ENCODE measurements around the gene GPS1. TPM values are rescaled to one million over a fixed set of nuclear protein-coding genes. Genes with fewer than 3 reads are reported as not detected.

GPS1 gene
- total and polyA plus RNA-seq, 4 donors: 53.9 to 66.3 (median 58.8) TPM

DNA sequence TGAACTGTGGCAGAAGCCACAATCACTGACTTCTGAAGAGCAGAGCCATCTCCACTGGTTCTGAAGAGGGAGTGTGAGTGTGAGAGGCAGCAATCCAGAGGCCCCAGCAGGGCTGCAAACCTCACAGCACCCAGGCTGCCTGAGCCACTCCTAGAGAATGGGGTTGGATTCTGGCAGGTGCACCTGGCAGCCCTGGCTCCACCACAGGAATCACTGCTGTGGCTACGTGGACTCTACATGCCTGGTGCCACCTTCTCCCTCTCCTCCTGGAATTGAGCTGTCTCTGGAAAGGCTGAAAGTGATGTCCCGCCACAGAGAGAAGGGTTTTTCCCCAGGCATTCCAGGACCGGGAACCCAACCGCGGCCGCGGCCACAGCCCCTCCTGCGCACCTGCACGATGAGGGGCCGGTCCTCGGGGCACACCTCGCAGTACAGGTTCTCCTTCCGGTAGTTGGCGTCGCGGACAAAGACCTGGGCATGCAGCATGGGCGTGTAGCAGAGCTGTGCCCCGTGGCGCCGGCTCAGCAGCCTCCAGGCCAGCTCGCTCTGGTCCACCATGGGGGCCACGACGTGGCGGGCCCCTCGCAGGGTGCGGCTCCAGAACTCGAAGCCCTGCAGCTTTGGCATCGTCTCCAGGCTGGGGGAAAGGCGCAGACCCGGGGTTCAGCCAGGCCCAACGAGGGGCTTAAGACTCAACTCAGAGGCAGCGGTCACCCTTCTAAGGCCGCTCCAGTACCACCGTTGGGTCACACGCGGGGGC, 12.9 kb downstream of the GPS1 start:
- TF ChIP-seq RAD21 (IDR thresholded peaks at IDR 0.05) (no peak), SP1 (IDR thresholded peaks at IDR 0.05) (no peak), GABPA (IDR thresholded peaks at IDR 0.05 in 1 of 2, conservative IDR thresholded peaks at IDR 0.05 in 1 of 2) (no peak), TAF1 (conservative IDR thresholded peaks at IDR 0.05) (no peak)
- TF ChIP-seq, protein P1, sequence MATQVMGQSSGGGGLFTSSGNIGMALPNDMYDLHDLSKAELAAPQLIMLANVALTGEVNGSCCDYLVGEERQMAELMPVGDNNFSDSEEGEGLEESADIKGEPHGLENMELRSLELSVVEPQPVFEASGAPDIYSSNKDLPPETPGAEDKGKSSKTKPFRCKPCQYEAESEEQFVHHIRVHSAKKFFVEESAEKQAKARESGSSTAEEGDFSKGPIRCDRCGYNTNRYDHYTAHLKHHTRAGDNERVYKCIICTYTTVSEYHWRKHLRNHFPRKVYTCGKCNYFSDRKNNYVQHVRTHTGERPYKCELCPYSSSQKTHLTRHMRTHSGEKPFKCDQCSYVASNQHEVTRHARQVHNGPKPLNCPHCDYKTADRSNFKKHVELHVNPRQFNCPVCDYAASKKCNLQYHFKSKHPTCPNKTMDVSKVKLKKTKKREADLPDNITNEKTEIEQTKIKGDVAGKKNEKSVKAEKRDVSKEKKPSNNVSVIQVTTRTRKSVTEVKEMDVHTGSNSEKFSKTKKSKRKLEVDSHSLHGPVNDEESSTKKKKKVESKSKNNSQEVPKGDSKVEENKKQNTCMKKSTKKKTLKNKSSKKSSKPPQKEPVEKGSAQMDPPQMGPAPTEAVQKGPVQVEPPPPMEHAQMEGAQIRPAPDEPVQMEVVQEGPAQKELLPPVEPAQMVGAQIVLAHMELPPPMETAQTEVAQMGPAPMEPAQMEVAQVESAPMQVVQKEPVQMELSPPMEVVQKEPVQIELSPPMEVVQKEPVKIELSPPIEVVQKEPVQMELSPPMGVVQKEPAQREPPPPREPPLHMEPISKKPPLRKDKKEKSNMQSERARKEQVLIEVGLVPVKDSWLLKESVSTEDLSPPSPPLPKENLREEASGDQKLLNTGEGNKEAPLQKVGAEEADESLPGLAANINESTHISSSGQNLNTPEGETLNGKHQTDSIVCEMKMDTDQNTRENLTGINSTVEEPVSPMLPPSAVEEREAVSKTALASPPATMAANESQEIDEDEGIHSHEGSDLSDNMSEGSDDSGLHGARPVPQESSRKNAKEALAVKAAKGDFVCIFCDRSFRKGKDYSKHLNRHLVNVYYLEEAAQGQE (IDR thresholded peaks at IDR 0.05): no peak
- TF ChIP-seq, protein P2, sequence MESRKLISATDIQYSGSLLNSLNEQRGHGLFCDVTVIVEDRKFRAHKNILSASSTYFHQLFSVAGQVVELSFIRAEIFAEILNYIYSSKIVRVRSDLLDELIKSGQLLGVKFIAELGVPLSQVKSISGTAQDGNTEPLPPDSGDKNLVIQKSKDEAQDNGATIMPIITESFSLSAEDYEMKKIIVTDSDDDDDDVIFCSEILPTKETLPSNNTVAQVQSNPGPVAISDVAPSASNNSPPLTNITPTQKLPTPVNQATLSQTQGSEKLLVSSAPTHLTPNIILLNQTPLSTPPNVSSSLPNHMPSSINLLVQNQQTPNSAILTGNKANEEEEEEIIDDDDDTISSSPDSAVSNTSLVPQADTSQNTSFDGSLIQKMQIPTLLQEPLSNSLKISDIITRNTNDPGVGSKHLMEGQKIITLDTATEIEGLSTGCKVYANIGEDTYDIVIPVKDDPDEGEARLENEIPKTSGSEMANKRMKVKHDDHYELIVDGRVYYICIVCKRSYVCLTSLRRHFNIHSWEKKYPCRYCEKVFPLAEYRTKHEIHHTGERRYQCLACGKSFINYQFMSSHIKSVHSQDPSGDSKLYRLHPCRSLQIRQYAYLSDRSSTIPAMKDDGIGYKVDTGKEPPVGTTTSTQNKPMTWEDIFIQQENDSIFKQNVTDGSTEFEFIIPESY (IDR thresholded peaks at IDR 0.05): no peak
- peak overlapping the region; percentile 60 to 81 for H3K27ac ChIP-seq (ENCODE audit: low read depth in 1 of 2, low read length in 2 of 2)
- no peaks in the 10 kb centered on the region for H3K27me3 ChIP-seq (ENCODE audit: control insufficient read depth in 4 of 4, insufficient read depth in 4 of 4, low read length in 3 of 4)
- H3K36me3 ChIP-seq (ENCODE audit: control insufficient read depth in 4 of 4, insufficient read depth in 3 of 4, low read depth in 1 of 4, low read length in 3 of 4): peaks cover 2 to 33% (median 14%) of the 10 kb centered on the region in 4 donors
- peaks cover 8 to 32% (median 24%) of the 10 kb centered on the region in 4 donors for H3K4me1 ChIP-seq (ENCODE audit: control insufficient read depth in 4 of 4, insufficient read depth in 4 of 4, low read length in 3 of 4)
- WGBS: 17% methylated on average over 36 of the region's 36 CpGs
- DNase-seq (ENCODE audit: low spot score): no peak
- H3K9me3 ChIP-seq (ENCODE audit: control insufficient read depth in 4 of 4, low read length in 3 of 4): no peaks in the 10 kb centered on the region
- H3K4me3 ChIP-seq (ENCODE audit: low read depth in 1 of 3, low read length in 3 of 3): peak overlapping the region; percentile 61 to 96 (median 95)
- H3K9ac ChIP-seq (ENCODE audit: low read depth in 1 of 2, low read length in 2 of 2): peak overlapping the region; percentile 71 to 72

- H3K27ac ChIP-seq (ENCODE audit: low read depth in 1 of 2, low read length in 2 of 2): peak overlapping the region; percentile 60 to 81
- under 1% methylated on average over 47 of the region's 47 CpGs for WGBS
- TF ChIP-seq EGR1 (IDR thresholded peaks at IDR 0.05; ENCODE audit: low read depth in 2 of 2) (no peak), GABPA (IDR thresholded peaks at IDR 0.05 in 1 of 2, conservative IDR thresholded peaks at IDR 0.05 in 1 of 2) (no peak)
- TF ChIP-seq, protein P1 (IDR thresholded peaks at IDR 0.05): no peak
- H3K4me3 ChIP-seq (ENCODE audit: low read depth in 1 of 3, low read length in 3 of 3): peak overlapping the region; percentile 61 to 96 (median 95)
- no peaks in the 10 kb centered on the region for H3K9me3 ChIP-seq (ENCODE audit: control insufficient read depth in 4 of 4, low read length in 3 of 4)
- no peaks in the 10 kb centered on the region for H3K27me3 ChIP-seq (ENCODE audit: control insufficient read depth in 4 of 4, insufficient read depth in 4 of 4, low read length in 3 of 4)
- peak overlapping the region; percentile 71 to 72 for H3K9ac ChIP-seq (ENCODE audit: low read depth in 1 of 2, low read length in 2 of 2)
- DNase-seq (ENCODE audit: low spot score): no peak
- H3K36me3 ChIP-seq (ENCODE audit: control insufficient read depth in 4 of 4, insufficient read depth in 3 of 4, low read depth in 1 of 4, low read length in 3 of 4): peaks cover 2 to 28% (median 11%) of the 10 kb centered on the region in 4 donors
- H3K4me1 ChIP-seq (ENCODE audit: control insufficient read depth in 4 of 4, insufficient read depth in 4 of 4, low read length in 3 of 4): peaks cover 8 to 32% (median 24%) of the 10 kb centered on the region in 4 donors
Measured at GRCh38 chr17:82065193-82065637, 13.5 kb downstream of the GPS1 start.

Data from liver (tissue), 9 donors.